Loucy (cell line): ENCODE measurements around the gene PLPPR4.
A peak's percentile ranks its signal among the peaks of the same experiment; 100 is the strongest.

Source experiments
- H2AFZ ChIP-seq: fragments of 200-600 bp; sonication (generic); 2 replicates; pipeline ENCODE4 v1.6.0; 2016; ENCODE audit warnings: antibody characterized with exemption, mild to moderate bottlenecking, low read length, moderate library complexity
- H3F3A ChIP-seq: fragments of 200-600 bp; 2 replicates; pipeline ENCODE4 v1.6.0; 2016; ENCODE audit warnings: antibody characterized with exemption, low read depth, mild to moderate bottlenecking
- H3K27me3 ChIP-seq: fragments of 200-600 bp; sonication (generic); 2 replicates; pipeline ENCODE4 v1.6.1; 2014; ENCODE audit warnings: low read length, mild to moderate bottlenecking; ENCODE audit not compliant: insufficient read depth, poor library complexity, severe bottlenecking
- H3K36me3 ChIP-seq: fragments of 200-600 bp; sonication (generic); 2 replicates; pipeline ENCODE4 v1.6.1; 2016; ENCODE audit warnings: low read length; ENCODE audit not compliant: insufficient read depth
- H3K4me1 ChIP-seq: fragments of 200-600 bp; sonication (generic); 2 replicates; pipeline ENCODE4 v1.5.1; 2014; ENCODE audit warnings: low read length, mild to moderate bottlenecking; ENCODE audit not compliant: insufficient read depth, poor library complexity, severe bottlenecking
- H3K4me2 ChIP-seq: fragments of 200-600 bp; sonication (generic); 2 replicates; pipeline ENCODE4 v1.6.0; 2014; ENCODE audit warnings: antibody characterized with exemption, low read length, low read depth, mild to moderate bottlenecking; ENCODE audit not compliant: poor library complexity, severe bottlenecking
- H3K4me3 ChIP-seq: fragments of 200-600 bp; sonication (generic); 2 replicates; pipeline ENCODE4 v1.5.1; 2014; ENCODE audit warnings: low read length, mild to moderate bottlenecking, mixed read lengths; ENCODE audit not compliant: poor library complexity, severe bottlenecking
- H3K79me2 ChIP-seq: fragments of 200-600 bp; sonication (generic); 2 replicates; pipeline ENCODE4 v1.6.1; 2014; ENCODE audit warnings: low read length; ENCODE audit not compliant: insufficient read depth
- H3K9ac ChIP-seq: fragments of 200-600 bp; sonication (generic); 2 replicates; pipeline ENCODE4 v1.6.0; 2014; ENCODE audit warnings: mild to moderate bottlenecking, low read depth, low read length, moderate library complexity; ENCODE audit not compliant: poor library complexity, severe bottlenecking
- H3K9me2 ChIP-seq: fragments of 200-600 bp; sonication (generic); replicated peaks from 2 replicates; pipeline ENCODE4 v1.6.1; 2016; ENCODE audit warnings: low read depth, low read length, mixed read lengths
- H3K9me3 ChIP-seq: fragments of 200-600 bp; sonication (generic); 2 replicates; pipeline ENCODE4 v1.6.1; 2014; ENCODE audit warnings: mild to moderate bottlenecking, antibody characterized with exemption, low read length, low read depth; ENCODE audit not compliant: insufficient read depth
- H4K20me1 ChIP-seq: fragments of 200-600 bp; sonication (generic); 2 replicates; pipeline ENCODE4 v1.6.0; 2014; ENCODE audit warnings: antibody characterized with exemption, low read length, mild to moderate bottlenecking; ENCODE audit not compliant: insufficient read depth, poor library complexity, severe bottlenecking
- EZH2phosphoT487 ChIP-seq: fragments of 200-600 bp; IDR thresholded peaks from 2 replicates; pipeline ENCODE4 v1.6.1; 2018; ENCODE audit warnings: antibody characterized with exemption, mild to moderate bottlenecking, moderate library complexity, borderline replicate concordance
- TF ChIP-seq, protein P1 (sequence below): fragments of 200-600 bp; sonication (generic); conservative IDR thresholded peaks from 2 replicates; pipeline ENCODE4 v1.5.1; 2014; ENCODE audit warnings: mild to moderate bottlenecking, antibody characterized with exemption, low read length

PLPPR4 gene

DNA sequence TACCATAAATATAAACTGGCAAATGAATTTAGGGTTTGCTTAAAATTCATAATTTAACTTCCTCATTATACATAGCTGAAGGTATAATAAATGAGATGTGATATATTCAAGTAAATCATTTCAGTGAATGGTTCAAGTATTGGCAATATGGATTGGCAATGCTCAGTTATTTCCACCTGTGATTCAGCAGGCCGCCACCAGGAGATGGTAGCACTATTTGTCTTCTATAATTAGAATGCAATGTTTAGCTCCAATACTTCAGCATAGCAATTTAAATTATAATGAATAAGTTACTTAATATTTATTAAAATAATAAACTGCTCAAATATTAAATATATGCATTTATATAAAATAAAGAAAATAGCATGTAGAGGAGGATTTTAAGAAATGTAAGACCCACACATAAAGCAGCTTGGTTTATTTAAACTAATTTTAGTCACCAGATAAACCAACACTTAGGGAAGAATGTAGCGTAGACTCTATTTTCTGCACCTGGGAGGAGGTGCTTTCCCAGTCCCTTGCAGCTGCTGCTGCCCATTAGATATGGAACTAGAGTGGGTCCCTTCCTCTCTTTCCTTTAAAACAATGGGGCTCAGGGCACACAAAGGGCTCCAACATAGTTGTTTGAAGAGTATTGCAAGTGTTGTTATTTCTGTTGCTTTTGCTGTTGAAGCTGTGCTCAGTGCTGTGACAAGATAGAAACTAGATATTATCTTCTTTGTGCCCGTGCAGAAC, 62.1 kb downstream of the PLPPR4 start:
- Histone ChIP-seq H3F3A (no peaks in the 10 kb centered on the region), H2AFZ (no peak overlapping the region), H3K4me2 (no peak overlapping the region), H3K9me3 (no peaks in the 10 kb centered on the region), H3K36me3 (no peaks in the 10 kb centered on the region), H3K79me2 (no peaks in the 10 kb centered on the region), H3K4me3 (no peak overlapping the region), H3K27me3 (no peaks in the 10 kb centered on the region), H3K4me1 (no peaks in the 10 kb centered on the region), H3K9me2 (no peaks in the 10 kb centered on the region), H3K9ac (no peak overlapping the region), H4K20me1 (no peaks in the 10 kb centered on the region)
- TF ChIP-seq EZH2phosphoT487 = no peak
- TF ChIP-seq, protein P1, sequence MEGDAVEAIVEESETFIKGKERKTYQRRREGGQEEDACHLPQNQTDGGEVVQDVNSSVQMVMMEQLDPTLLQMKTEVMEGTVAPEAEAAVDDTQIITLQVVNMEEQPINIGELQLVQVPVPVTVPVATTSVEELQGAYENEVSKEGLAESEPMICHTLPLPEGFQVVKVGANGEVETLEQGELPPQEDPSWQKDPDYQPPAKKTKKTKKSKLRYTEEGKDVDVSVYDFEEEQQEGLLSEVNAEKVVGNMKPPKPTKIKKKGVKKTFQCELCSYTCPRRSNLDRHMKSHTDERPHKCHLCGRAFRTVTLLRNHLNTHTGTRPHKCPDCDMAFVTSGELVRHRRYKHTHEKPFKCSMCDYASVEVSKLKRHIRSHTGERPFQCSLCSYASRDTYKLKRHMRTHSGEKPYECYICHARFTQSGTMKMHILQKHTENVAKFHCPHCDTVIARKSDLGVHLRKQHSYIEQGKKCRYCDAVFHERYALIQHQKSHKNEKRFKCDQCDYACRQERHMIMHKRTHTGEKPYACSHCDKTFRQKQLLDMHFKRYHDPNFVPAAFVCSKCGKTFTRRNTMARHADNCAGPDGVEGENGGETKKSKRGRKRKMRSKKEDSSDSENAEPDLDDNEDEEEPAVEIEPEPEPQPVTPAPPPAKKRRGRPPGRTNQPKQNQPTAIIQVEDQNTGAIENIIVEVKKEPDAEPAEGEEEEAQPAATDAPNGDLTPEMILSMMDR = peak; percentile 53

DNA sequence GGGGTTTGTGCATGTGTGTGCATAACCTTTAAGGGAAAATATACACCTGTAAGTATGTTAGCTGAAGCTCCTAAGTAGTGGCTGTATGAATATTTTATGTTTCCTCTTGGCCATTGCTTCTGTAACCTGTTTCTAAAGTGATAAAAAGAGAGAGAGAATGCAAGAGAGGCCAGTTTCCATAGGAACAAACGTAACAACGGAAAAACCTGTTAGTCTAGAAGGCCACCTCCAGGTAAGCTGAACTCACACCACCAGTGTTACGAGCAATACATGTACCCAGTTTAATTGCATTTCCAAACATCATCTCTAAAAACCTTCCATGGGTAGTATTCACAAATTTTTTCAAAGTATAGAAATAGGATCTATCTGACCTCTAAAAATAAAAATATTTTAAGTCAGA, 63.1 kb downstream of the PLPPR4 start:
- no peaks in the 10 kb centered on the region for H3F3A ChIP-seq
- no peaks in the 10 kb centered on the region for H3K36me3 ChIP-seq
- no peak overlapping the region for H2AFZ ChIP-seq
- no peaks in the 10 kb centered on the region for H3K4me1 ChIP-seq
- no peaks in the 10 kb centered on the region for H3K9me2 ChIP-seq
- H3K9me3 ChIP-seq = no peaks in the 10 kb centered on the region
- no peak overlapping the region for H3K9ac ChIP-seq
- no peak overlapping the region for H3K4me3 ChIP-seq
- H3K79me2 ChIP-seq = no peaks in the 10 kb centered on the region
- TF ChIP-seq, protein P1 = no peak
- no peak for TF ChIP-seq EZH2phosphoT487
- H4K20me1 ChIP-seq = no peaks in the 10 kb centered on the region
- no peak overlapping the region for H3K4me2 ChIP-seq
- H3K27me3 ChIP-seq = no peaks in the 10 kb centered on the region

DNA sequence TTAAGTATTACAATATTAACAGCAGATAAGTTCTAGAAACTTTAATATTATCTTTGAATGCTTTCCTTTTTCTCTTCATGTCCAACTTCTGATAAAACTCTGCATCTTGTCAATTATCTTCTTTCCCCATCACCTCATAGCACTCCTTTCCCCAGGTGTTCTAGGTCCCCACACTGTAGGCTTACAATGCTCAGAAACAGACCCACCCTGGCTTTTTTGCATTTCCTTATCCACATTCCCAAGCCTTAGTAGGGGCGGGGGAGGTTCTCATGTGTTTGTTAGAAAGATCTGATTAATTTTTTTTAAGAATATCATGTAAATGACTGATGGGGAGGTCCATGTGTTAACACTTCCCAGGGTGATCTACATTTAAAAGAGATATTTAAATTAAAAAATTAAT, 63.9 kb downstream of the PLPPR4 start:
- Histone ChIP-seq H3K4me1 (no peaks in the 10 kb centered on the region), H4K20me1 (no peaks in the 10 kb centered on the region), H3K4me3 (no peak overlapping the region), H3K9ac (no peak overlapping the region), H3K79me2 (no peaks in the 10 kb centered on the region), H3K4me2 (no peak overlapping the region), H3K9me2 (no peaks in the 10 kb centered on the region), H3K9me3 (no peaks in the 10 kb centered on the region), H3K27me3 (no peaks in the 10 kb centered on the region), H3K36me3 (no peaks in the 10 kb centered on the region), H2AFZ (no peak overlapping the region), H3F3A (no peaks in the 10 kb centered on the region)
- TF ChIP-seq, protein P1 = no peak
- TF ChIP-seq EZH2phosphoT487 = no peak
